Measurements from ENCODE around the gene CSTF1.

- TF ChIP-seq ZNF8 (CRISPR knock-in tag; IDR thresholded peaks at IDR 0.05): no peak
- TF ChIP-seq PATZ1 (CRISPR knock-in tag; IDR thresholded peaks at IDR 0.05; ENCODE audit: borderline replicate concordance): no peak
Measured at GRCh38 chr20:56348746-56349145, 43.7 kb upstream of the CSTF1 start.
